Upper lobe of right lung (tissue), 1 donor: Measurements from ENCODE around the gene EPHA1. TPM values are rescaled to one million over a fixed set of nuclear protein-coding genes. Genes with fewer than 3 reads are reported as not detected.

Experiments
- ATAC-seq: fragments of 200-7000 bp; cut with Tn5 transposase; one replicate; pipeline ENCODE4 v1.9.1; 2020; ENCODE audit warnings: mild to moderate bottlenecking, moderate library complexity
- DNase-seq: peaks from one replicate; pipeline ENCODE4 v3.0.0-alpha.2; 2020
- H3K27ac ChIP-seq: fragments of 200-600 bp; one replicate; pipeline ENCODE4 v1.8.0; 2022
- H3K27me3 ChIP-seq: fragments of 200-600 bp; one replicate; pipeline ENCODE4 v1.8.0; 2022; ENCODE audit warnings: mild to moderate bottlenecking
- H3K36me3 ChIP-seq: fragments of 200-600 bp; one replicate; pipeline ENCODE4 v1.8.0; 2022
- H3K4me1 ChIP-seq: fragments of 200-600 bp; one replicate; pipeline ENCODE4 v1.8.0; 2022
- H3K4me3 ChIP-seq: fragments of 200-600 bp; one replicate; pipeline ENCODE4 v1.8.0; 2022; ENCODE audit warnings: mild to moderate bottlenecking
- H3K9me3 ChIP-seq: fragments of 200-600 bp; one replicate; pipeline ENCODE4 v1.8.0; 2022
- CTCF ChIP-seq: fragments of 200-600 bp; IDR thresholded peaks from one replicate; pipeline ENCODE4 v1.8.0; 2022; ENCODE audit warnings: antibody characterized with exemption
- intact Hi-C: fragments of 100-400 bp; cut with DNase I; formaldehyde crosslinking; loops from one replicate; pipeline ENCODE4 v1.11.0; 2022
- microRNA-seq: library from miRNA; unstranded; fragments of <30 nt; microRNA quantifications from one replicate; pipeline ENCODE4 v1.2.0, GENCODE V29; 2020; ENCODE audit warnings: borderline microRNAs expressed
- total RNA-seq: library from RNA; stranded (reverse); fragmentation: NEBNext Ultra II Directional; extraction: Animal tissue kit (Norgen Biotek cat#: 25700); gene quantifications from one replicate; pipeline ENCODE4 v1.2.1, GENCODE V29; 2021
- donor health status: DM: no; HTN: yes; CAD: no; lungs with severe emphysema.

Gene EPHA1
- total RNA-seq, 1 donor from 2014 or later: 13.9 TPM

GRCh38 chr7:143341842-143342241, 66.8 kb downstream of the EPHA1 start:
- Histone ChIP-seq H3K27ac (no peak overlapping the region), H3K4me3 (no peak overlapping the region), H3K36me3 (no peaks in the 10 kb centered on the region), H3K4me1 (no peaks in the 10 kb centered on the region), H3K27me3 (peaks cover 11% of the 10 kb centered on the region), H3K9me3 (no peaks in the 10 kb centered on the region)
- ATAC-seq (no peak), DNase-seq (no peak)
- TF ChIP-seq CTCF: no peak
- intact Hi-C loops: no loop called here

Small RNA genes within 50 kb of the gene (microRNA-seq; reads per million reads assigned to microRNA genes)
- gene MIR6892: not detected

Other genes with a start within 250 kb of the EPHA1 start
- gene TAS2R39, start 225.4 kb downstream of the EPHA1 start, total RNA-seq: not detected
- gene TAS2R40, start 186.8 kb downstream of the EPHA1 start, total RNA-seq: not detected
- gene GSTK1, start 145.4 kb downstream of the EPHA1 start, total RNA-seq: 149 TPM
- 25.1 TPM for gene TMEM139, start 123.9 kb downstream of the EPHA1 start, total RNA-seq
- 26.7 TPM for gene CASP2, start 120.5 kb downstream of the EPHA1 start, total RNA-seq
- not detected for gene CLCN1, start 92.7 kb downstream of the EPHA1 start, total RNA-seq
- 0.90 TPM for gene FAM131B, start 46.1 kb downstream of the EPHA1 start, total RNA-seq
- gene ZYX, start 27.5 kb downstream of the EPHA1 start, total RNA-seq: 263 TPM
- not detected for gene TAS2R60, start 34.6 kb upstream of the EPHA1 start, total RNA-seq
- gene TAS2R41, start 69.0 kb upstream of the EPHA1 start, total RNA-seq: not detected
- gene CTAGE15, start 162.9 kb upstream of the EPHA1 start, total RNA-seq: 0.93 TPM
- gene TCAF2, start 212.1 kb upstream of the EPHA1 start, total RNA-seq: 4.4 TPM